Upper lobe of left lung (tissue), 6 donors: Measurements from ENCODE around the gene TUBGCP2. TPM values are rescaled to one million over a fixed set of nuclear protein-coding genes. Genes with fewer than 3 reads are reported as not detected.
"Not testable (repeated sequence)": the region's sequence is repeated elsewhere in the genome, so short reads cannot be mapped to it uniquely, and the experiment has no call there.

ENCODE experiments used
- ATAC-seq, 2 donors: fragments of 200-7000 bp; cut with Tn5 transposase; one replicate each; pipeline ENCODE4 v1.9.1; 2022; ENCODE audit warnings: mild to moderate bottlenecking in 2 of 2, moderate library complexity in 2 of 2; ENCODE audit not compliant: low FRiP score in 2 of 2
- DNase-seq, 2 donors: peaks; one replicate each; pipeline ENCODE4 v3.0.0-alpha.2; 2019 to 2020
- H3K27ac ChIP-seq, 4 donors: fragments of 200-600 bp; sonication (generic); one replicate each; pipeline ENCODE4 v1.5.1; 2016 to 2019
- H3K27me3 ChIP-seq, 4 donors: fragments of 200-600 bp; sonication (generic); one replicate each; pipeline ENCODE4 v1.5.1; 2017 to 2019
- H3K36me3 ChIP-seq, 4 donors: fragments of 200-600 bp; sonication (generic); one replicate each; pipeline ENCODE4 v1.5.1; 2016 to 2019
- H3K4me1 ChIP-seq, 4 donors: fragments of 200-600 bp; sonication (generic); one replicate each; pipeline ENCODE4 v1.5.1; 2018 to 2019
- H3K4me3 ChIP-seq, 4 donors: fragments of 200-600 bp; sonication (generic); one replicate each; pipeline ENCODE4 v1.5.1; 2017 to 2019; ENCODE audit warnings: mild to moderate bottlenecking in 2 of 4, moderate library complexity in 1 of 4
- H3K9me3 ChIP-seq, 4 donors: fragments of 200-600 bp; sonication (generic); one replicate each; pipeline ENCODE4 v1.5.1; 2018 to 2019
- CTCF ChIP-seq, 6 experiments: fragments of 450-650 bp in 4 of 6; fragments of 200-600 bp in 2 of 6; sonication (generic) in 2 of 6; IDR thresholded peaks; one replicate each; pipeline ENCODE4 v1.5.1; 2016 to 2019; ENCODE audit warnings: antibody characterized with exemption in 6 of 6
- EP300 ChIP-seq, 4 donors: sonication (generic); formaldehyde crosslinking; IDR thresholded peaks; one replicate each; pipeline ENCODE4 v1.5.1; 2017; ENCODE audit warnings: antibody characterized with exemption in 4 of 4, control low read depth in 2 of 4
- POLR2A ChIP-seq, 4 donors: fragments of 450-650 bp; IDR thresholded peaks; one replicate each; pipeline ENCODE4 v1.5.1; 2016 to 2017; ENCODE audit warnings: antibody characterized with exemption in 4 of 4, mild to moderate bottlenecking in 2 of 4
- POLR2AphosphoS5 ChIP-seq, 2 donors: sonication (generic); formaldehyde crosslinking; IDR thresholded peaks; one replicate each; pipeline ENCODE4 v1.5.1; 2017; ENCODE audit warnings: antibody characterized with exemption in 2 of 2
- WGBS, 2 donors: methylation state at CpG; one replicate each; pipeline ENCODE4 v1.1.5; 2017 to 2018; 5-methylcytosine and 5-hydroxymethylcytosine counted together
- total RNA-seq, 6 donors: library from RNA; depleted of rRNA in 4 of 6; stranded (reverse); fragments of >200 nt in 4 of 6; gene quantifications; one replicate each; pipeline versions ENCODE4 v1.1.0 to v1.2.1, GENCODE V29; 2016 to 2021
- donor health status: DM: no; HTN: no; CAD: no; lungs with moderate emphysema.
- donor health status: DM: no; HTN: yes; CAD: no; lungs with severe emphysema.

Gene TUBGCP2
- total RNA-seq, 6 donors from 2014 or later, result 41.7 to 106 (median 56.3) TPM

GRCh38 chr10:133236401-133237240 is 72.1 kb downstream of the TUBGCP2 start:
- peak in 1 of 2 donors; percentile 88 for DNase-seq
- Histone ChIP-seq H3K36me3 (no peaks in the 10 kb centered on the region), H3K4me3 (peak overlapping the region in 3 of 4 donors; percentile 30 to 46 (median 43)), H3K27me3 (peaks cover 2 to 60% (median 34%) of the 10 kb centered on the region in 4 donors), H3K27ac (peak overlapping the region in 3 of 4 donors; percentile 13 to 64 (median 43)), H3K9me3 (no peaks in the 10 kb centered on the region), H3K4me1 (peaks cover 18 to 46% (median 37%) of the 10 kb centered on the region in 4 donors)
- WGBS, 2 donors, result 4% methylated on average over 57 of the region's 103 CpGs; no CpG with 5 or more reads in 1 of the 2 donors
- peak in 1 of 2 donors; percentile 23 for ATAC-seq
- no peak for TF ChIP-seq CTCF (IDR thresholded peaks at IDR 0.05)
- no peak for TF ChIP-seq POLR2AphosphoS5 (IDR thresholded peaks at IDR 0.05)
- no peak for TF ChIP-seq POLR2A (IDR thresholded peaks at IDR 0.05)
- TF ChIP-seq EP300 (IDR thresholded peaks at IDR 0.05), result no peak

DNA sequence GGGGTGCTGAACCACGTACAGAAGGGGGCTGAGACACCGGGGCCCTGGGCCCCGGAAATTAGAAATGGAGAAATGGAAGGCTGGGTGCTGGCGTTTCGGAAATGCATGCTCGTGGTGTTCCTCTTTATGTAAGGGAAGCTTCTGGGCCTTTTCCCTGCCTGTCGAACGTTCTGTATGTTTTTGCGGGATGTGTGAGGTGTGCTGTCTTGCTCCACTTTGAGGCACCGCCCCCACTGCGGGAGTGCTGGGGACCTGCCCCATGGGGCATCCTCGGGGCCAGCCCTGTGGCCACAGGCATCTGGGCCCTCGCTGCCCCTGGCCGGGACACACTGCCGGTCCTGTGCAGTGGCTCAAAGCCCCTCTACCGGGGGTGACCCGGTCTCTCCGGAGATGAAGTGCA is 72.7 kb downstream of the TUBGCP2 start:
- DNase-seq (peak in 1 of 2 donors; percentile 84), ATAC-seq (peak in 1 of 2 donors; percentile 18)
- TF ChIP-seq EP300 (IDR thresholded peaks at IDR 0.05) (no peak), CTCF (IDR thresholded peaks at IDR 0.05) (no peak), POLR2A (IDR thresholded peaks at IDR 0.05) (no peak), POLR2AphosphoS5 (IDR thresholded peaks at IDR 0.05) (no peak)
- no peaks in the 10 kb centered on the region for H3K36me3 ChIP-seq
- H3K27ac ChIP-seq, result peak overlapping the region in 3 of 4 donors; percentile 43 to 64 (median 51)
- peak overlapping the region in 3 of 4 donors; percentile 30 to 46 (median 43) for H3K4me3 ChIP-seq
- H3K9me3 ChIP-seq, result no peaks in the 10 kb centered on the region
- 0 to 3% methylated on average over 9 to 15 of the region's 18 CpGs for WGBS, 2 donors
- H3K4me1 ChIP-seq, result peaks cover 18 to 44% (median 31%) of the 10 kb centered on the region in 4 donors
- peaks cover 2 to 61% (median 36%) of the 10 kb centered on the region in 4 donors for H3K27me3 ChIP-seq

GRCh38 chr10:133235265-133235855 is 73.3 kb downstream of the TUBGCP2 start:
- H3K4me3 ChIP-seq, result peak overlapping the region in 3 of 4 donors; percentile 30 to 46 (median 43)
- TF ChIP-seq EP300 (IDR thresholded peaks at IDR 0.05), result no peak
- TF ChIP-seq CTCF (IDR thresholded peaks at IDR 0.05), result no peak
- TF ChIP-seq POLR2A (IDR thresholded peaks at IDR 0.05), result peak in 1 of 4 donors; percentile 48
- no peak for TF ChIP-seq POLR2AphosphoS5 (IDR thresholded peaks at IDR 0.05)
- H3K9me3 ChIP-seq, result no peaks in the 10 kb centered on the region
- ATAC-seq (peak in 1 of 2 donors; percentile 72), DNase-seq (peak; percentile 46 to 90)
- H3K27ac ChIP-seq, result peak overlapping the region; percentile 51 to 73 (median 64)
- peaks cover 22 to 45% (median 32%) of the 10 kb centered on the region in 4 donors for H3K4me1 ChIP-seq
- peaks cover 2 to 65% (median 39%) of the 10 kb centered on the region in 4 donors for H3K27me3 ChIP-seq
- 0 to 5% methylated on average over 1 to 11 of the region's 48 CpGs for WGBS, 2 donors
- H3K36me3 ChIP-seq, result no peaks in the 10 kb centered on the region

GRCh38 chr10:133234796-133235195 is 73.9 kb downstream of the TUBGCP2 start:
- 43 to 53% methylated on average over 8 to 10 of the region's 10 CpGs for WGBS, 2 donors
- Histone ChIP-seq H3K27ac (peak overlapping the region in 1 of 4 donors; percentile 73), H3K4me1 (peaks cover 27 to 50% (median 34%) of the 10 kb centered on the region in 4 donors), H3K4me3 (peak overlapping the region in 1 of 4 donors; percentile 30), H3K27me3 (peaks cover 2 to 68% (median 38%) of the 10 kb centered on the region in 4 donors)
- H3K9me3 ChIP-seq, DNase-seq, H3K36me3 ChIP-seq, ATAC-seq: not testable (repeated sequence)
